Astrocyte of the cerebellum (primary cell): ENCODE data around the gene LRRC25.
"Not testable (repeated sequence)": the region's sequence is repeated elsewhere in the genome, so short reads cannot be mapped to it uniquely, and the experiment has no call there.

Experiments
- DNase-seq: peaks from one replicate; pipeline ENCODE4 v3.0.0-alpha.2; 2011; ENCODE audit warnings: low read depth
- H3K4me3 ChIP-seq: 2 replicates; pipeline ENCODE4 v1.5.1; 2011; ENCODE audit warnings: mild to moderate bottlenecking, low read depth, low read length, moderate library complexity
- CTCF ChIP-seq: IDR thresholded peaks from 2 replicates; pipeline ENCODE4 v1.5.1; 2012; ENCODE audit warnings: low read length, low read depth, moderate library complexity, mild to moderate bottlenecking; ENCODE audit errors: missing control alignments
- in situ Hi-C: cut with HindIII; loops from 2 replicates; pipeline ENCODE4 v1.10.0; 2017; ENCODE audit warnings: low sequenced_read_pairs

The LRRC25 gene

GRCh38 chr19:18362934-18363542, 34.4 kb downstream of the LRRC25 start:
- H3K4me3 ChIP-seq, result no peak overlapping the region
- TF ChIP-seq CTCF, result no peak
- in situ Hi-C loops, result no loop called here
- no peak for DNase-seq

GRCh38 chr19:18361646-18362045, 35.8 kb downstream of the LRRC25 start:
- DNase-seq, result no peak
- H3K4me3 ChIP-seq, result no peak overlapping the region
- no peak for TF ChIP-seq CTCF
- in situ Hi-C loops, result no loop called here

GRCh38 chr19:18357041-18357440, 40.4 kb downstream of the LRRC25 start:
- no peak for TF ChIP-seq CTCF
- in situ Hi-C loops, result no loop called here
- H3K4me3 ChIP-seq, result no peak overlapping the region
- DNase-seq, result no peak

GRCh38 chr19:18354743-18355142, 42.7 kb downstream of the LRRC25 start:
- in situ Hi-C loops, DNase-seq, H3K4me3 ChIP-seq: not testable (repeated sequence)

GRCh38 chr19:18353378-18354005, 43.9 kb downstream of the LRRC25 start:
- H3K4me3 ChIP-seq, result no peak overlapping the region
- DNase-seq, result no peak
- TF ChIP-seq CTCF, result no peak
- in situ Hi-C loops, result no loop called here

GRCh38 chr19:18351544-18351943, 45.9 kb downstream of the LRRC25 start:
- TF ChIP-seq CTCF, result no peak
- H3K4me3 ChIP-seq, result no peak overlapping the region
- in situ Hi-C loops, result no loop called here
- no peak for DNase-seq

- no peak overlapping the region for H3K4me3 ChIP-seq
- in situ Hi-C loops, result no loop called here
- DNase-seq, result no peak
- TF ChIP-seq CTCF, result no peak
Measured at GRCh38 chr19:18350490-18350889, 46.9 kb downstream of the LRRC25 start.
